Fibroblast of skin of right biceps (primary cell): ENCODE results near the gene ZMYND10.
"Not testable (repeated sequence)": the region's sequence is repeated elsewhere in the genome, so short reads cannot be mapped to it uniquely, and the experiment has no call there.

Experiments
- DNase-seq: peaks from one replicate; pipeline ENCODE4 v3.0.0-alpha.2; 2013

ZMYND10 gene

GRCh38 chr3:50324351-50325112, 21.0 kb downstream of the ZMYND10 start:
- DNase-seq = peak; percentile 64

GRCh38 chr3:50323614-50324199, 21.8 kb downstream of the ZMYND10 start:
- DNase-seq = no peak

- DNase-seq = no peak
Measured at GRCh38 chr3:50323092-50323600, 22.4 kb downstream of the ZMYND10 start.

- DNase-seq = no peak
Measured at GRCh38 chr3:50322386-50323091, 23.0 kb downstream of the ZMYND10 start, which contains the start of gene HYAL2. HYAL2 (minus strand) TSS chr3:50322745; CDS start chr3:50320489, 2,256 bp downstream.

- no peak for DNase-seq
Measured at GRCh38 chr3:50322115-50322385, 23.5 kb downstream of the ZMYND10 start.

- DNase-seq = peak; percentile 91
Measured at GRCh38 chr3:50321336-50322114, 24.0 kb downstream of the ZMYND10 start.

GRCh38 chr3:50320853-50321335, 24.6 kb downstream of the ZMYND10 start:
- peak; percentile 77 for DNase-seq

GRCh38 chr3:50319894-50320625, 25.5 kb downstream of the ZMYND10 start:
- no peak for DNase-seq

GRCh38 chr3:50319181-50319893, 26.2 kb downstream of the ZMYND10 start:
- no peak for DNase-seq

- DNase-seq = no peak
Measured at GRCh38 chr3:50318615-50319014, 26.9 kb downstream of the ZMYND10 start.

- no peak for DNase-seq
Measured at GRCh38 chr3:50318163-50318562, 27.4 kb downstream of the ZMYND10 start.

GRCh38 chr3:50317300-50317699, 28.2 kb downstream of the ZMYND10 start:
- no peak for DNase-seq

- no peak for DNase-seq
Measured at GRCh38 chr3:50316657-50317242, 28.8 kb downstream of the ZMYND10 start.

GRCh38 chr3:50314816-50315215, 30.7 kb downstream of the ZMYND10 start:
- DNase-seq = no peak

GRCh38 chr3:50314342-50314741, 31.2 kb downstream of the ZMYND10 start:
- DNase-seq = no peak

GRCh38 chr3:50312041-50312440, 33.5 kb downstream of the ZMYND10 start:
- not testable (repeated sequence) for DNase-seq

- DNase-seq = no peak
Measured at GRCh38 chr3:50304601-50305000, 40.9 kb downstream of the ZMYND10 start.

GRCh38 chr3:50303013-50303815, 42.3 kb downstream of the ZMYND10 start, which contains the start of gene HYAL1:
HYAL1 (minus strand) TSS chr3:50303574; CDS start chr3:50302956, 618 bp downstream.
- DNase-seq = no peak

GRCh38 chr3:50302095-50303012, 43.2 kb downstream of the ZMYND10 start:
- DNase-seq = no peak
